Endothelial cell of umbilical vein (primary cell): Measurements from ENCODE around the gene AK4. TPM values are rescaled to one million over a fixed set of nuclear protein-coding genes. Genes with fewer than 3 reads are reported as not detected.

ENCODE experiments used
- BruUV-seq: library from RNA; stranded (reverse); fragments of 400-500 nt; replicated peaks from 2 replicates; lab custom pipeline; 2021; lab: Mats Ljungman, UMichigan
- CTCF ChIA-PET: fragments of 300-600, 350-600 bp; sonication (Branson Sonifier 250); formaldehyde crosslinking; loops from one replicate; lab custom pipeline; 2021; ENCODE audit warnings: antibody characterized with exemption, inconsistent platforms; lab: Charles Lee
- POLR2A ChIA-PET: fragments of 300-600, 350-600 bp; sonication (Branson Sonifier 250); formaldehyde crosslinking; loops from one replicate; lab custom pipeline; 2021; ENCODE audit warnings: antibody characterized with exemption, inconsistent platforms; lab: Charles Lee
- DNase-seq: peaks from one replicate; pipeline ENCODE4 v3.0.0-alpha.2; 2011; ENCODE audit warnings: low read depth, low spot score
- FAIRE-seq: peaks from 2 replicates; lab custom pipeline; 2011; peaks lifted over from hg19 to GRCh38; lab: Jason Lieb, UNC
- H2AFZ ChIP-seq: 2 replicates; pipeline ENCODE4 v1.6.0; 2012; ENCODE audit warnings: low read depth, low read length, control low read depth, inconsistent platforms
- H3K27ac ChIP-seq: 2 replicates; pipeline ENCODE4 v1.5.1; 2011; ENCODE audit warnings: low read depth, mild to moderate bottlenecking, control low read depth, low read length, moderate library complexity; ENCODE audit not compliant: insufficient read depth
- H3K27me3 ChIP-seq, 2 experiments: 2 replicates each; pipeline versions ENCODE4 v1.6.0 to v1.6.1; 2011; ENCODE audit warnings: low read length in 2 of 2, mixed read lengths in 1 of 2; ENCODE audit not compliant: control insufficient read depth in 2 of 2, insufficient read depth in 2 of 2
- H3K36me3 ChIP-seq, 2 experiments: 2 replicates in 1 of 2; 3 replicates in 1 of 2; pipeline ENCODE4 v1.5.1; 2011; ENCODE audit warnings: low read length in 2 of 2, mild to moderate bottlenecking in 1 of 2, moderate library complexity in 1 of 2; ENCODE audit not compliant: control insufficient read depth in 2 of 2, insufficient read depth in 2 of 2; ENCODE audit errors: extremely low read depth in 1 of 2
- H3K4me1 ChIP-seq: 3 replicates; pipeline ENCODE4 v1.5.1; 2011; ENCODE audit warnings: mild to moderate bottlenecking, low read length; ENCODE audit not compliant: control insufficient read depth, insufficient read depth; ENCODE audit errors: extremely low read depth
- H3K4me2 ChIP-seq: 2 replicates; pipeline ENCODE4 v1.6.1; 2011; ENCODE audit warnings: low read length, control low read depth, mixed read lengths; ENCODE audit not compliant: insufficient read depth
- H3K4me3 ChIP-seq, 3 experiments: fragments of 200-600 bp in 1 of 3; sonication (generic), shearing (Covaris generic) in 1 of 3; replicated peaks in 1 of 3; 2 replicates each; pipeline ENCODE4 v1.5.1; 2011 to 2016; ENCODE audit warnings: control low read depth in 3 of 3, low read length in 3 of 3, mild to moderate bottlenecking in 2 of 3, inconsistent platforms in 1 of 3, low read depth in 1 of 3, moderate library complexity in 1 of 3; ENCODE audit not compliant: insufficient read depth in 1 of 3
- H3K79me2 ChIP-seq: 2 replicates; pipeline ENCODE4 v1.6.0; 2012; ENCODE audit warnings: low read length, inconsistent platforms; ENCODE audit not compliant: control insufficient read depth, insufficient read depth
- H3K9ac ChIP-seq: replicated peaks from 2 replicates; pipeline ENCODE3; 2011; ENCODE audit warnings: low read length, control low read depth; ENCODE audit not compliant: insufficient read depth; ENCODE audit errors: extremely low read depth
- H3K9me1 ChIP-seq: replicated peaks from 3 replicates; pipeline ENCODE4 v1.6.0; 2011; ENCODE audit warnings: mild to moderate bottlenecking, low read length; ENCODE audit not compliant: control insufficient read depth, insufficient read depth; ENCODE audit errors: extremely low read depth
- H3K9me3 ChIP-seq: replicated peaks from 2 replicates; pipeline ENCODE4 v1.5.1; 2012; ENCODE audit warnings: low read length, inconsistent platforms; ENCODE audit not compliant: control insufficient read depth, insufficient read depth
- H4K20me1 ChIP-seq: replicated peaks from 2 replicates; pipeline ENCODE3; 2011; ENCODE audit warnings: mild to moderate bottlenecking, low read length; ENCODE audit not compliant: control insufficient read depth, insufficient read depth; ENCODE audit errors: extremely low read depth
- CTCF ChIP-seq, 2 donors: IDR thresholded peaks; 1 replicate in 1 of 2; 2 replicates in 1 of 2; pipeline ENCODE4 v1.5.1; 2011; ENCODE audit warnings: low read length in 2 of 2, mild to moderate bottlenecking in 2 of 2, moderate library complexity in 2 of 2, control low read depth in 1 of 2, inconsistent platforms in 1 of 2, low read depth in 1 of 2; ENCODE audit not compliant: insufficient read depth in 1 of 2; ENCODE audit errors: extremely low read depth in 1 of 2
- EZH2 ChIP-seq: IDR thresholded peaks from 2 replicates; pipeline ENCODE4 v1.6.1; 2012; ENCODE audit warnings: borderline replicate concordance, low read depth, mild to moderate bottlenecking, moderate library complexity, low read length, inconsistent platforms; ENCODE audit not compliant: severe bottlenecking
- FOS ChIP-seq: IDR thresholded peaks from 2 replicates; pipeline ENCODE4 v1.6.1; 2011; ENCODE audit warnings: mild to moderate bottlenecking, low read length, moderate library complexity, borderline replicate concordance; ENCODE audit not compliant: insufficient read depth
- GATA2 ChIP-seq: IDR thresholded peaks from 2 replicates; pipeline ENCODE4 v1.7.0; 2011; ENCODE audit warnings: low read depth, mild to moderate bottlenecking, moderate library complexity, mixed read lengths, low read length; ENCODE audit not compliant: insufficient read length, insufficient read depth
- JUN ChIP-seq: IDR thresholded peaks from 2 replicates; pipeline ENCODE4 v1.6.1; 2011; ENCODE audit warnings: borderline replicate concordance, low read depth; ENCODE audit not compliant: insufficient read length, insufficient read depth
- MAX ChIP-seq: IDR thresholded peaks from 2 replicates; pipeline ENCODE4 v1.6.1; 2011; ENCODE audit not compliant: insufficient read depth, insufficient read length
- MYC ChIP-seq: IDR thresholded peaks from one replicate; pipeline ENCODE4 v1.6.1; 2011; ENCODE audit warnings: mild to moderate bottlenecking, low read depth, low read length
- POLR2A ChIP-seq: IDR thresholded peaks from 2 replicates; pipeline ENCODE4 v1.6.1; 2012; ENCODE audit warnings: low read depth, mild to moderate bottlenecking, control low read depth, low read length
- POLR2AphosphoS5 ChIP-seq: IDR thresholded peaks from 2 replicates; pipeline ENCODE4 v1.6.1; 2012; ENCODE audit warnings: low read depth, mild to moderate bottlenecking, control low read depth, low read length, moderate library complexity; ENCODE audit not compliant: insufficient read depth
- dilution Hi-C: fragments of 300-500 bp; cut with MboI; formaldehyde crosslinking; loops from one replicate; pipeline ENCODE4 v1.15.0; 2019; ENCODE audit warnings: low sequenced_read_pairs; ENCODE audit not compliant: extremely low pct_ligation_motif_present
- intact Hi-C: fragments of 100-400 bp; cut with micrococcal nuclease; formaldehyde crosslinking; loops from one replicate; pipeline ENCODE4 v1.10.0; 2022
- polyA plus RNA-seq, 4 experiments: library from polyadenylated mRNA; depleted of rRNA in 3 of 4; stranded (reverse) in 3 of 4; unstranded in 1 of 4; fragments of >200 nt; gene quantifications; 2 replicates each; pipeline versions ENCODE4 v1.2.1 to v1.2.3, GENCODE V29; 2011 to 2012; ENCODE audit warnings: missing spikeins in 1 of 4
- total RNA-seq: library from RNA; stranded (reverse); gene quantifications from 2 replicates; pipeline ENCODE4 v1.2.3, GENCODE V29; 2021

The AK4 gene
- total and polyA plus RNA-seq, 2 donors (not counting 3 experiments of a cell fraction or from before 2014, with no cell fraction given) = 2.2 to 5.6 TPM

- H3K9ac ChIP-seq = no peak overlapping the region
- ChIA-PET POLR2A (no interaction called here), CTCF (no interaction called here)
- no peak overlapping the region for H3K4me3 ChIP-seq
- H3K9me3 ChIP-seq = no peaks in the 10 kb centered on the region
- H3K27ac ChIP-seq = no peak overlapping the region
- no peaks in the 10 kb centered on the region for H3K9me1 ChIP-seq
- no peak for TF ChIP-seq JUN
- TF ChIP-seq GATA2 = no peak
- TF ChIP-seq POLR2AphosphoS5 = no peak
- no peak for TF ChIP-seq CTCF (IDR thresholded peaks at IDR 0.05; ENCODE audit: extremely low read depth in 1 of 2, insufficient read depth in 1 of 2, low read depth in 1 of 2, low read length in 2 of 2)
- no peak for TF ChIP-seq EZH2
- TF ChIP-seq MYC = no peak
- no peak for TF ChIP-seq FOS
- no peak for TF ChIP-seq MAX
- no peak for TF ChIP-seq POLR2A
- DNase-seq = no peak
- no peaks in the 10 kb centered on the region for H3K4me1 ChIP-seq
- H3K36me3 ChIP-seq = no peaks in the 10 kb centered on the region
- H3K27me3 ChIP-seq = no peaks in the 10 kb centered on the region
- no peaks in the 10 kb centered on the region for H4K20me1 ChIP-seq
- H3K79me2 ChIP-seq = no peaks in the 10 kb centered on the region
- dilution Hi-C loops = no loop called here
- H3K4me2 ChIP-seq = no peak overlapping the region
- FAIRE-seq = no peak
- H2AFZ ChIP-seq = no peak overlapping the region
- intact Hi-C loops = no loop called here
- BruUV-seq = no TSS peak
Observed at GRCh38 chr1:65104854-65105534, 43.0 kb upstream of the AK4 start.
